ENCODE measurements around the gene SMIM15.
"Not testable (repeated sequence)": the region's sequence is repeated elsewhere in the genome, so short reads cannot be mapped to it uniquely, and the experiment has no call there.

SMIM15 gene

GRCh38 chr5:61162010-61162831 is at the start of gene SMIM15:
TSS of gene SMIM15 (minus strand) at chr5:61162468. CDS start at chr5:61160171, 2,297 bp downstream.
- DNase-seq = peak; percentile 61 to 69 (median 66)

- DNase-seq = no peak
Observed at GRCh38 chr5:61207884-61208283, 45.6 kb upstream of the SMIM15 start.

GRCh38 chr5:61205013-61205412 is 42.7 kb upstream of the SMIM15 start:
- DNase-seq = no peak

- DNase-seq = no peak
Observed at GRCh38 chr5:61202213-61202612, 39.9 kb upstream of the SMIM15 start.

- DNase-seq = no peak
Observed at GRCh38 chr5:61200582-61201155, 38.4 kb upstream of the SMIM15 start.

GRCh38 chr5:61198606-61199005 is 36.3 kb upstream of the SMIM15 start:
- DNase-seq = no peak

- DNase-seq = not testable (repeated sequence)
Observed at GRCh38 chr5:61187826-61188225, 25.6 kb upstream of the SMIM15 start.

GRCh38 chr5:61187352-61187751 is 25.1 kb upstream of the SMIM15 start:
- not testable (repeated sequence) for DNase-seq

GRCh38 chr5:61186634-61187033 is 24.4 kb upstream of the SMIM15 start:
- DNase-seq = no peak

GRCh38 chr5:61184708-61185107 is 22.4 kb upstream of the SMIM15 start:
- DNase-seq = no peak

- DNase-seq = no peak
Observed at GRCh38 chr5:61183538-61183937, 21.3 kb upstream of the SMIM15 start.

GRCh38 chr5:61182449-61182848 is 20.2 kb upstream of the SMIM15 start:
- DNase-seq = no peak

- no peak for DNase-seq
Observed at GRCh38 chr5:61180886-61181285, 18.6 kb upstream of the SMIM15 start.

- DNase-seq = no peak
Observed at GRCh38 chr5:61178702-61179101, 16.4 kb upstream of the SMIM15 start.

- DNase-seq = no peak
Observed at GRCh38 chr5:61177716-61178115, 15.4 kb upstream of the SMIM15 start.

GRCh38 chr5:61177070-61177469 is 14.8 kb upstream of the SMIM15 start:
- DNase-seq = no peak

- DNase-seq = no peak
Observed at GRCh38 chr5:61176631-61177030, 14.4 kb upstream of the SMIM15 start.

GRCh38 chr5:61171479-61171878 is 9.2 kb upstream of the SMIM15 start:
- DNase-seq = no peak

- DNase-seq = no peak
Observed at GRCh38 chr5:61168951-61169350, 6.7 kb upstream of the SMIM15 start.

- no peak for DNase-seq
Observed at GRCh38 chr5:61167382-61167781, 5.1 kb upstream of the SMIM15 start.

- no peak for DNase-seq
Observed at GRCh38 chr5:61163905-61164304, 1.6 kb upstream of the SMIM15 start.

GRCh38 chr5:61162832-61163567 is 732 bp upstream of the SMIM15 start:
- no peak for DNase-seq

GRCh38 chr5:61160497-61160896 is 1.8 kb downstream of the SMIM15 start:
- DNase-seq = no peak

GRCh38 chr5:61159836-61160235 is 2.4 kb downstream of the SMIM15 start:
- DNase-seq = no peak

All from activated CD4-positive, CD25-positive, alpha-beta regulatory T cell (primary cell).